Amniotic stem cell (primary cell): ENCODE measurements around the gene MSL3.

Experiments used
- DNase-seq: peaks from one replicate; lab custom pipeline; 2025; lab: John Stamatoyannopoulos, UW

MSL3 gene

GRCh38 chrX:11759172-11759460, 1.1 kb downstream of the MSL3 start:
- DNase-seq = no peak

GRCh38 chrX:11759461-11760311, 1.6 kb downstream of the MSL3 start:
- peak; percentile 76 for DNase-seq

- no peak for DNase-seq
Measured at GRCh38 chrX:11760958-11761357, 2.9 kb downstream of the MSL3 start.

- DNase-seq = no peak
Measured at GRCh38 chrX:11764602-11765067, 6.6 kb downstream of the MSL3 start.

GRCh38 chrX:11765449-11765848, 7.4 kb downstream of the MSL3 start:
- no peak for DNase-seq

GRCh38 chrX:11766487-11766886, 8.4 kb downstream of the MSL3 start:
- DNase-seq = no peak

- no peak for DNase-seq
Measured at GRCh38 chrX:11768039-11768438, 10.0 kb downstream of the MSL3 start.

GRCh38 chrX:11770320-11770719, 12.3 kb downstream of the MSL3 start:
- no peak for DNase-seq

GRCh38 chrX:11778230-11778629, 20.2 kb downstream of the MSL3 start:
- no peak for DNase-seq

- no peak for DNase-seq
Measured at GRCh38 chrX:11781133-11781532, 23.1 kb downstream of the MSL3 start.

GRCh38 chrX:11781734-11782370, 23.8 kb downstream of the MSL3 start:
- no peak for DNase-seq

GRCh38 chrX:11784543-11784942, 26.5 kb downstream of the MSL3 start:
- DNase-seq = no peak

- DNase-seq = no peak
Measured at GRCh38 chrX:11786862-11787261, 28.8 kb downstream of the MSL3 start.

GRCh38 chrX:11787564-11787963, 29.5 kb downstream of the MSL3 start:
- no peak for DNase-seq

GRCh38 chrX:11789809-11790208, 31.8 kb downstream of the MSL3 start:
- DNase-seq = no peak

- no peak for DNase-seq
Measured at GRCh38 chrX:11791090-11791489, 33.1 kb downstream of the MSL3 start.

GRCh38 chrX:11791537-11791936, 33.5 kb downstream of the MSL3 start:
- DNase-seq = no peak

GRCh38 chrX:11792461-11793421, 34.7 kb downstream of the MSL3 start:
- no peak for DNase-seq

GRCh38 chrX:11793734-11794133, 35.7 kb downstream of the MSL3 start:
- DNase-seq = no peak

GRCh38 chrX:11813341-11813740, 55.3 kb downstream of the MSL3 start:
- no peak for DNase-seq
